NCI-H82 treated with DMSO at 0.1 percent for 48 hours (cell line): ENCODE data around the gene KRT6B.
"Not testable (repeated sequence)": the region's sequence is repeated elsewhere in the genome, so short reads cannot be mapped to it uniquely, and the experiment has no call there.

ENCODE experiments used
- DNase-seq: peaks from one replicate; lab custom pipeline; 2025; ENCODE audit not compliant: unreplicated experiment; lab: John Stamatoyannopoulos, UW

The KRT6B gene

GRCh38 chr12:52473768-52474167 lies 21.8 kb upstream of the KRT6B start, which contains the start of gene KRT6C:
Gene KRT6C (minus strand): TSS chr12:52473805. CDS start chr12:52473737, 68 bp downstream.
- DNase-seq, result no peak

- no peak for DNase-seq
Measured at GRCh38 chr12:52469853-52470252, 17.9 kb upstream of the KRT6B start.

GRCh38 chr12:52464897-52465296 lies 13.0 kb upstream of the KRT6B start:
- DNase-seq, result no peak

GRCh38 chr12:52461693-52462092 lies 9.7 kb upstream of the KRT6B start:
- no peak for DNase-seq

GRCh38 chr12:52458861-52459260 lies 6.9 kb upstream of the KRT6B start:
- no peak for DNase-seq

- no peak for DNase-seq
Measured at GRCh38 chr12:52455821-52456220, 3.9 kb upstream of the KRT6B start.

- DNase-seq, result no peak
Measured at GRCh38 chr12:52454411-52455201, 2.7 kb upstream of the KRT6B start.

GRCh38 chr12:52448228-52448627 lies 3.7 kb downstream of the KRT6B start:
- DNase-seq, result no peak

GRCh38 chr12:52447196-52447595 lies 4.8 kb downstream of the KRT6B start:
- DNase-seq, result not testable (repeated sequence)

- DNase-seq, result no peak
Measured at GRCh38 chr12:52446367-52447045, 5.4 kb downstream of the KRT6B start.

- no peak for DNase-seq
Measured at GRCh38 chr12:52445876-52446275, 6.1 kb downstream of the KRT6B start.

- DNase-seq, result no peak
Measured at GRCh38 chr12:52444647-52445595, 7.0 kb downstream of the KRT6B start.

- DNase-seq, result no peak
Measured at GRCh38 chr12:52443966-52444365, 8.0 kb downstream of the KRT6B start.

GRCh38 chr12:52442600-52443061 lies 9.3 kb downstream of the KRT6B start:
- DNase-seq, result no peak

- no peak for DNase-seq
Measured at GRCh38 chr12:52441320-52441911, 10.5 kb downstream of the KRT6B start.

GRCh38 chr12:52440821-52441319 lies 11.1 kb downstream of the KRT6B start:
- no peak for DNase-seq

- DNase-seq, result no peak
Measured at GRCh38 chr12:52439845-52440244, 12.1 kb downstream of the KRT6B start.

- DNase-seq, result no peak
Measured at GRCh38 chr12:52439420-52439819, 12.5 kb downstream of the KRT6B start.

- no peak for DNase-seq
Measured at GRCh38 chr12:52438305-52439301, 13.3 kb downstream of the KRT6B start.
